Endothelial cell of umbilical vein (primary cell): ENCODE measurements around the gene ARSB. TPM values are rescaled to one million over a fixed set of nuclear protein-coding genes. Genes with fewer than 3 reads are reported as not detected.
A peak's percentile ranks its signal among the peaks of the same experiment; 100 is the strongest.

Source experiments
- BruUV-seq: library from RNA; stranded (reverse); fragments of 400-500 nt; replicated peaks from 2 replicates; lab custom pipeline; 2021; lab: Mats Ljungman, UMichigan
- CTCF ChIA-PET: fragments of 300-600, 350-600 bp; sonication (Branson Sonifier 250); formaldehyde crosslinking; loops from one replicate; lab custom pipeline; 2021; ENCODE audit warnings: antibody characterized with exemption, inconsistent platforms; lab: Charles Lee
- POLR2A ChIA-PET: fragments of 300-600, 350-600 bp; sonication (Branson Sonifier 250); formaldehyde crosslinking; loops from one replicate; lab custom pipeline; 2021; ENCODE audit warnings: antibody characterized with exemption, inconsistent platforms; lab: Charles Lee
- DNase-seq: peaks from one replicate; pipeline ENCODE4 v3.0.0-alpha.2; 2011; ENCODE audit warnings: low read depth, low spot score
- FAIRE-seq: peaks from 2 replicates; lab custom pipeline; 2011; peaks lifted over from hg19 to GRCh38; lab: Jason Lieb, UNC
- H2AFZ ChIP-seq: 2 replicates; pipeline ENCODE4 v1.6.0; 2012; ENCODE audit warnings: low read depth, low read length, control low read depth, inconsistent platforms
- H3K27ac ChIP-seq: 2 replicates; pipeline ENCODE4 v1.5.1; 2011; ENCODE audit warnings: low read depth, mild to moderate bottlenecking, control low read depth, low read length, moderate library complexity; ENCODE audit not compliant: insufficient read depth
- H3K27me3 ChIP-seq, 2 experiments: 2 replicates each; pipeline versions ENCODE4 v1.6.0 to v1.6.1; 2011; ENCODE audit warnings: low read length in 2 of 2, mixed read lengths in 1 of 2; ENCODE audit not compliant: control insufficient read depth in 2 of 2, insufficient read depth in 2 of 2
- H3K36me3 ChIP-seq, 2 experiments: 2 replicates in 1 of 2; 3 replicates in 1 of 2; pipeline ENCODE4 v1.5.1; 2011; ENCODE audit warnings: low read length in 2 of 2, mild to moderate bottlenecking in 1 of 2, moderate library complexity in 1 of 2; ENCODE audit not compliant: control insufficient read depth in 2 of 2, insufficient read depth in 2 of 2; ENCODE audit errors: extremely low read depth in 1 of 2
- H3K4me1 ChIP-seq: 3 replicates; pipeline ENCODE4 v1.5.1; 2011; ENCODE audit warnings: mild to moderate bottlenecking, low read length; ENCODE audit not compliant: control insufficient read depth, insufficient read depth; ENCODE audit errors: extremely low read depth
- H3K4me2 ChIP-seq: 2 replicates; pipeline ENCODE4 v1.6.1; 2011; ENCODE audit warnings: low read length, control low read depth, mixed read lengths; ENCODE audit not compliant: insufficient read depth
- H3K4me3 ChIP-seq, 3 experiments: fragments of 200-600 bp in 1 of 3; sonication (generic), shearing (Covaris generic) in 1 of 3; replicated peaks in 1 of 3; 2 replicates each; pipeline ENCODE4 v1.5.1; 2011 to 2016; ENCODE audit warnings: control low read depth in 3 of 3, low read length in 3 of 3, mild to moderate bottlenecking in 2 of 3, inconsistent platforms in 1 of 3, low read depth in 1 of 3, moderate library complexity in 1 of 3; ENCODE audit not compliant: insufficient read depth in 1 of 3
- H3K79me2 ChIP-seq: 2 replicates; pipeline ENCODE4 v1.6.0; 2012; ENCODE audit warnings: low read length, inconsistent platforms; ENCODE audit not compliant: control insufficient read depth, insufficient read depth
- H3K9ac ChIP-seq: replicated peaks from 2 replicates; pipeline ENCODE3; 2011; ENCODE audit warnings: low read length, control low read depth; ENCODE audit not compliant: insufficient read depth; ENCODE audit errors: extremely low read depth
- H3K9me1 ChIP-seq: replicated peaks from 3 replicates; pipeline ENCODE4 v1.6.0; 2011; ENCODE audit warnings: mild to moderate bottlenecking, low read length; ENCODE audit not compliant: control insufficient read depth, insufficient read depth; ENCODE audit errors: extremely low read depth
- H3K9me3 ChIP-seq: replicated peaks from 2 replicates; pipeline ENCODE4 v1.5.1; 2012; ENCODE audit warnings: low read length, inconsistent platforms; ENCODE audit not compliant: control insufficient read depth, insufficient read depth
- H4K20me1 ChIP-seq: replicated peaks from 2 replicates; pipeline ENCODE3; 2011; ENCODE audit warnings: mild to moderate bottlenecking, low read length; ENCODE audit not compliant: control insufficient read depth, insufficient read depth; ENCODE audit errors: extremely low read depth
- EZH2 ChIP-seq: IDR thresholded peaks from 2 replicates; pipeline ENCODE4 v1.6.1; 2012; ENCODE audit warnings: borderline replicate concordance, low read depth, mild to moderate bottlenecking, moderate library complexity, low read length, inconsistent platforms; ENCODE audit not compliant: severe bottlenecking
- FOS ChIP-seq: IDR thresholded peaks from 2 replicates; pipeline ENCODE4 v1.6.1; 2011; ENCODE audit warnings: mild to moderate bottlenecking, low read length, moderate library complexity, borderline replicate concordance; ENCODE audit not compliant: insufficient read depth
- GATA2 ChIP-seq: IDR thresholded peaks from 2 replicates; pipeline ENCODE4 v1.7.0; 2011; ENCODE audit warnings: low read depth, mild to moderate bottlenecking, moderate library complexity, mixed read lengths, low read length; ENCODE audit not compliant: insufficient read length, insufficient read depth
- JUN ChIP-seq: IDR thresholded peaks from 2 replicates; pipeline ENCODE4 v1.6.1; 2011; ENCODE audit warnings: borderline replicate concordance, low read depth; ENCODE audit not compliant: insufficient read length, insufficient read depth
- MYC ChIP-seq: IDR thresholded peaks from one replicate; pipeline ENCODE4 v1.6.1; 2011; ENCODE audit warnings: mild to moderate bottlenecking, low read depth, low read length
- POLR2A ChIP-seq: IDR thresholded peaks from 2 replicates; pipeline ENCODE4 v1.6.1; 2012; ENCODE audit warnings: low read depth, mild to moderate bottlenecking, control low read depth, low read length
- POLR2AphosphoS5 ChIP-seq: IDR thresholded peaks from 2 replicates; pipeline ENCODE4 v1.6.1; 2012; ENCODE audit warnings: low read depth, mild to moderate bottlenecking, control low read depth, low read length, moderate library complexity; ENCODE audit not compliant: insufficient read depth
- dilution Hi-C: fragments of 300-500 bp; cut with MboI; formaldehyde crosslinking; loops from one replicate; pipeline ENCODE4 v1.15.0; 2019; ENCODE audit warnings: low sequenced_read_pairs; ENCODE audit not compliant: extremely low pct_ligation_motif_present
- intact Hi-C: fragments of 100-400 bp; cut with micrococcal nuclease; formaldehyde crosslinking; loops from one replicate; pipeline ENCODE4 v1.10.0; 2022
- polyA plus RNA-seq, 4 experiments: library from polyadenylated mRNA; depleted of rRNA in 3 of 4; stranded (reverse) in 3 of 4; unstranded in 1 of 4; fragments of >200 nt; gene quantifications; 2 replicates each; pipeline versions ENCODE4 v1.2.1 to v1.2.3, GENCODE V29; 2011 to 2012; ENCODE audit warnings: missing spikeins in 1 of 4
- total RNA-seq: library from RNA; stranded (reverse); gene quantifications from 2 replicates; pipeline ENCODE4 v1.2.3, GENCODE V29; 2021
- TF ChIP-seq, protein P1 (sequence below), 2 donors: IDR thresholded peaks; 1 replicate in 1 of 2; 2 replicates in 1 of 2; pipeline ENCODE4 v1.5.1; 2011; ENCODE audit warnings: low read length in 2 of 2, mild to moderate bottlenecking in 2 of 2, moderate library complexity in 2 of 2, control low read depth in 1 of 2, inconsistent platforms in 1 of 2, low read depth in 1 of 2; ENCODE audit not compliant: insufficient read depth in 1 of 2; ENCODE audit errors: extremely low read depth in 1 of 2
- TF ChIP-seq, protein P2 (sequence below): IDR thresholded peaks from 2 replicates; pipeline ENCODE4 v1.6.1; 2011; ENCODE audit not compliant: insufficient read depth, insufficient read length

Gene ARSB
- total and polyA plus RNA-seq, 2 donors (not counting 3 experiments of a cell fraction or from before 2014, with no cell fraction given), result 17.2 to 25.8 TPM

DNA sequence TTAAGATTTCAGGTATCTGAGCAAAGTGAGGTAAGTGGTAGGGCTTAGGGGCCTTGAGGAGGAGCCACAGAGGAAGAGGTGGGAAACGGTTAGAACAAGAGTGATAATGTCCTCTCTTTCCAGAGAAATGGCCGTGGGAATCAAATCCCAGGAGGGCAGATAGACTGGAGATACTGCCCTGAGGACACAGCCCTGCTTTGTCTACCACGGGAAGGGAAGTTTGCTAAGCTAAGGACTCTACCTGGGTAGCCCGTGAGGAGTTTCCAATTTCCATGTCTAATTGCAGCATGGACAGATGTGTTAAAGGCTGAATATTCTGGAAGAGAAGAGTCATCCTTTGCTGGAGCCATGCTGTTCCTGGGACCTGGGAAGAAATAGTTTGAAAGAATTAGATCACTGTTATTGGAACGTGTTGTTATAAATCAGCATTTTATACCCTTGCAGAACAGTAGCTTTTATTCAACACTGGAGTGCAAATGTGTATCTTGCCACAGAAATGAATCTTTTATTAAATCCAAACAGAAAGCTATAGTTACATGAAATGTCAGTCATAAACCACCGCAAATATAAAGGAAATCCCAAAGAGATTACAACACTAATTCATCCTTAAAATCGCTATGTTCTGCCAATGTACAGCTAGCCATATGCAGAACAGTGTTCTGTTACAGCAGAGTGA, 203.4 kb downstream of the ARSB start:
- H3K9me3 ChIP-seq, result no peaks in the 10 kb centered on the region
- no peak for DNase-seq
- H3K4me1 ChIP-seq, result peaks cover 14% of the 10 kb centered on the region
- H3K4me2 ChIP-seq, result no peak overlapping the region
- no TSS peak for BruUV-seq
- no peak for FAIRE-seq
- H3K36me3 ChIP-seq, result no peaks in the 10 kb centered on the region
- CTCF ChIA-PET, result interaction anchor here (0.6 to 1.4 kb wide), 5 partner anchors 9 to 269 kb away, joined by 3 to 4 read pairs (median 3); no protein-coding TSS in a partner anchor
- H3K79me2 ChIP-seq, result no peaks in the 10 kb centered on the region
- H4K20me1 ChIP-seq, result no peaks in the 10 kb centered on the region
- intact Hi-C loops, result no loop called here
- TF ChIP-seq GATA2, result no peak
- TF ChIP-seq MYC, result no peak
- TF ChIP-seq EZH2, result no peak
- TF ChIP-seq POLR2AphosphoS5, result no peak
- POLR2A ChIA-PET, result no interaction called here
- H2AFZ ChIP-seq, result no peak overlapping the region
- no peak overlapping the region for H3K27ac ChIP-seq
- H3K9ac ChIP-seq, result no peak overlapping the region
- H3K4me3 ChIP-seq, result no peak overlapping the region
- no peaks in the 10 kb centered on the region for H3K27me3 ChIP-seq
- no peaks in the 10 kb centered on the region for H3K9me1 ChIP-seq
- dilution Hi-C loops, result no loop called here

DNA sequence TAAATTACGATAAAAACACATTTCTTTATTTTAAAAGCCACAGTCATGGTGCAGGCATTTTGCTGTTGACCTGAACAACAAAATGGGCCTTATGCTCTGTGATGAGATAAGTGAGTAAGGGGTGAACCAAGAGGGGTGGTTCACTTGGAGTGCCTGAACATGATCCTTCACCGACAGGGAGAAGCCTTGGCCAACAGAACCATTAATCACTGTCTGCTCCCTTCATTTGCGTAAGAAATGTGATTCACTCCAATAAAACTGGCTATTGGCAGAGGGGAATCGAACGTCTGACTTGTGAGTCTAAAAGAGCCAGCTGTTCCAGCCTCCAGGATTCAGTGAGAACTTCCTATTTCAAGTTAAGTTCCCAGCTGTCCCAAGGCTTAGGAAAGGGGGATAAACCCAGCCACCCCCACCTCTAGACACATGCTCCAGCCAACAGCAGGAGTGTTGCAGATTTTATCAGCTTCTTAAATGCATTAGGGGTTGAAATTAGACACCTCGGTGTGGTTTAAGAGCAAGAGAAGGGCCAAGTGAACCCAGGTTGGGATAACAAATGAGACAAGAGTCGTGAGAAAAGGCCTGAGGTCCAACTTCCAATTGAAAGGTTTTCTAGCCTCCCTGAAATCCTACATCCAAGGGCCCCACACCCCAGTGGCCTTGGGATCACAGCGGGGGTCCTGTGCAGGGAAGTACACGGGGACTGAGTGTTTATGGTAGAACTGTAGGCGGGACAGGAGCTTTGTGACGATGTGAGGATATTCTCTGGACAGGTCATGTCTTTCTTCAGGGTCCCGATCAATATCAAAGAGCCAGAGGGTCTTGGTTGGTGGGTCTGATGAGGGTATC, 205.1 kb downstream of the ARSB start:
- Histone ChIP-seq H3K4me3 (no peak overlapping the region), H3K9me3 (no peaks in the 10 kb centered on the region), H3K27ac (peak overlapping the region; percentile 10), H3K9ac (no peak overlapping the region), H2AFZ (peak overlapping the region; percentile 59), H3K4me1 (peaks cover 14% of the 10 kb centered on the region), H3K79me2 (no peaks in the 10 kb centered on the region), H4K20me1 (no peaks in the 10 kb centered on the region), H3K9me1 (no peaks in the 10 kb centered on the region), H3K27me3 (no peaks in the 10 kb centered on the region), H3K36me3 (no peaks in the 10 kb centered on the region), H3K4me2 (no peak overlapping the region)
- intact Hi-C loops (no loop called here), dilution Hi-C loops (no loop called here)
- CTCF ChIA-PET, result interaction anchor here (0.9 to 1.4 kb wide), 2 partner anchors 8 to 45 kb away, joined by 3 to 4 read pairs; no protein-coding TSS in a partner anchor
- peak; percentile 67 for TF ChIP-seq GATA2
- TF ChIP-seq, protein P1, sequence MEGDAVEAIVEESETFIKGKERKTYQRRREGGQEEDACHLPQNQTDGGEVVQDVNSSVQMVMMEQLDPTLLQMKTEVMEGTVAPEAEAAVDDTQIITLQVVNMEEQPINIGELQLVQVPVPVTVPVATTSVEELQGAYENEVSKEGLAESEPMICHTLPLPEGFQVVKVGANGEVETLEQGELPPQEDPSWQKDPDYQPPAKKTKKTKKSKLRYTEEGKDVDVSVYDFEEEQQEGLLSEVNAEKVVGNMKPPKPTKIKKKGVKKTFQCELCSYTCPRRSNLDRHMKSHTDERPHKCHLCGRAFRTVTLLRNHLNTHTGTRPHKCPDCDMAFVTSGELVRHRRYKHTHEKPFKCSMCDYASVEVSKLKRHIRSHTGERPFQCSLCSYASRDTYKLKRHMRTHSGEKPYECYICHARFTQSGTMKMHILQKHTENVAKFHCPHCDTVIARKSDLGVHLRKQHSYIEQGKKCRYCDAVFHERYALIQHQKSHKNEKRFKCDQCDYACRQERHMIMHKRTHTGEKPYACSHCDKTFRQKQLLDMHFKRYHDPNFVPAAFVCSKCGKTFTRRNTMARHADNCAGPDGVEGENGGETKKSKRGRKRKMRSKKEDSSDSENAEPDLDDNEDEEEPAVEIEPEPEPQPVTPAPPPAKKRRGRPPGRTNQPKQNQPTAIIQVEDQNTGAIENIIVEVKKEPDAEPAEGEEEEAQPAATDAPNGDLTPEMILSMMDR (IDR thresholded peaks at IDR 0.05; ENCODE audit: extremely low read depth in 1 of 2, insufficient read depth in 1 of 2, low read depth in 1 of 2, low read length in 2 of 2), result no peak
- no peak for TF ChIP-seq EZH2
- TF ChIP-seq, protein P2, sequence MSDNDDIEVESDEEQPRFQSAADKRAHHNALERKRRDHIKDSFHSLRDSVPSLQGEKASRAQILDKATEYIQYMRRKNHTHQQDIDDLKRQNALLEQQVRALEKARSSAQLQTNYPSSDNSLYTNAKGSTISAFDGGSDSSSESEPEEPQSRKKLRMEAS, result no peak
- TF ChIP-seq FOS, result peak; percentile 20
- TF ChIP-seq POLR2A, result no peak
- no peak for TF ChIP-seq JUN
- TF ChIP-seq POLR2AphosphoS5, result no peak
- TF ChIP-seq MYC, result no peak
- DNase-seq (peak; percentile 50), FAIRE-seq (no peak)
- POLR2A ChIA-PET, result no interaction called here
- no TSS peak for BruUV-seq
